22Rv1 (cell line): Measurements from ENCODE around the gene TCEA2.

Experiments
- CTCF ChIP-seq: fragments of 450-650 bp; IDR thresholded peaks from 2 replicates; pipeline ENCODE4 v1.5.1; 2017; ENCODE audit warnings: mild to moderate bottlenecking
- ZFX ChIP-seq: fragments of 450-650 bp; IDR thresholded peaks from 2 replicates; pipeline ENCODE4 v1.6.1; 2017; ENCODE audit warnings: antibody characterized with exemption, borderline replicate concordance

DNA sequence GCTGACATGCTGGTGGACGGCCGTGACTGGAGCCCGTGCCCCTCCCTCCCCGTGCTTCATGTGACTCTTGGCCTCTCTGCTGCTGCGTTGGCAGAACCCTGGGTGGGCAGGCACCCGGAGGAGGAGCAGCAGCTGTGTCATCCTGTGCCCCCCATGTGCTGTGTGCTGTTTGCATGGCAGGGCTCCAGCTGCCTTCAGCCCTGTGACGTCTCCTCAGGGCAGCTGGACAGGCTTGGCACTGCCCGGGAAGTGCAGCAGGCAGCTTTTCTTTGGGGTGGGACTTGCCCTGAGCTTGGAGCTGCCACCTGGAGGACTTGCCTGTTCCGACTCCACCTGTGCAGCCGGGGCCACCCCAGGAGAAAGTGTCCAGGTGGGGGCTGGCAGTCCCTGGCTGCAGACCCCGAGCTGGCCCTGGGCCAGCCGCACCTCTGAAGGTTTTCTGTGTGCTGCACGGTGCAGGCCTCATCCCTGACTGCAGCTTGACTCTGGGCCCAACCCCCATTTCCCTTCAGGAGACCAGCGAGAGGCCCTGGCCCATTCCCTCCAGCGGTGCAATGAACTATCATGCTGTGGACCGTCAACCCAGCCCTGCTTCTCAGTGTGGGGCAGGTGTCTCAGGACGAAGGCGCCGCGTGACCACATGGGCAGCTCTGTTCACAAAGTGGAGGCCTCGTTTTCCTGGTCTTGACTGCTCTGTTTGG is 36.2 kb downstream of the TCEA2 start:
- TF ChIP-seq CTCF = no peak
- no peak for TF ChIP-seq ZFX
